GM18526 (cell line): ENCODE data around the gene SAFB2.

Experiments used
- POLR2A ChIP-seq: IDR thresholded peaks from 3 replicates; pipeline ENCODE4 v1.6.1; 2011; ENCODE audit not compliant: insufficient read length; ENCODE audit errors: extremely low read depth

Gene SAFB2

DNA sequence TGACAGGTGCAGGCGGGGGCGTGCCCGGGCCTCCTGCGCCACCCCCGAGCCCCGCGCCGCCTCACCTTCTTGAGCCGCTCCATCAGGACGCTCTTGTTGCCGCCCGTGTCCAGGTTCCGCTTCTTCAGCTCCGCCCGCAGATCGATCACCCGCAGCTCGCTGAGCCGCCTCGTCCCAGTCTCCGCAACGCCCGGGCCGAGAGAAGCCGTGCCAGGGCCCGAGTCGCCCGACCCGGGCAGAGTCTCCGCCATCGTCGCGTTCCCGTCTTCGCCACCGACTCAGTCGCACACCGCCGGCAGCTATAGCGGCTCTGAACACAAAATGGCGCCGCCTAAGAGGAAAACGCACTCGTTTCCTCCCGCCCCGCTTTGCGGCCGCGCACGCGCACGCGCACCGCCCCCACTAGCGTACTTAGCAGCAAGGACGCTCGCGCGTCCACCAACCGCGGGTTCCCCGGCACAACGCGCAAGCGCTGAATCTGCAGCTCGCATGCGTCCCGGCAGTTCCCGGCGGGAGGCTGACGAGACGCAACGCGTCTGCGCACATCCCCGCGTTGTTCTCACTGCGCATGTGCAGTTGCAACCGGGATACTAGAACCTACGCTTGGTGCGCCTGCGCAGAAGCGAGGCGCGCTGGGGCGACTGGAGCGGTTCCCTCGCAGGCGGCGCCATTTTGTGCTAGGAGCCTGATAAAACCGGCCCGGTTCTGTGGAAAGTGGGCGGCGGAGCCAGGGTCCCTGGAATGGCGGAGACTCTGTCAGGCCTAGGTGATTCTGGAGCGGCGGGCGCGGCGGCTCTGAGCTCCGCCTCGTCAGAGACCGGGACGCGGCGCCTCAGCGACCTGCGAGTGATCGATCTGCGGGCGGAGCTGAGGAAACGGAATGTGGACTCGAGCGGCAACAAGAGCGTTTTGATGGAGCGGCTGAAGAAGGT is at the start of gene SAFB2, which contains the start of gene SAFB:
SAFB2 (minus strand) TSS at position 312 of the 932 bp plus-strand sequence; CDS start at position 251, 61 bp downstream.
SAFB (plus strand) TSS at position 619 of the 932 bp plus-strand sequence; CDS start at position 742, 123 bp downstream.
- TF ChIP-seq POLR2A, result peak; percentile 92

DNA sequence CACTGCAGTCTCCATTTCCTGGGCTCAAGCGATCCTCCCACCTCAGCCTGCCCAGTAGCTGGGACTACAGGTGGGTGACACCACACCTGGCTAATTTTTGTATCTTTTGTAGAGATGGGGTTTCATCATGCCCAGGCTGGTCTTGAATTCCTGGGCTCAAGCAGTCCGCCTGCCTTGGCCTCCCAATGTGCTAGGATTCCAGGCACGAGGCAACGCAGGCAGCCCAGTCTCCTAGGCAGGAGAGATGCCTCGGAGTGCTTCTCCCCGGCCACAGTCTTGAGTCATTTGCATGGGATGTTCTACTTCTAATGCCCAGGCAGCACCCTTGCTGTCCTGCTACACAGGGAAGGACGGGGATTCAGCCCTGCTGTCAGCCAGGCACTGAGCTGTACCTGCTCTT is 49.0 kb upstream of the SAFB2 start:
- TF ChIP-seq POLR2A, result no peak

GRCh38 chr19:5669212-5669611 is 46.6 kb upstream of the SAFB2 start:
- peak; percentile 7 for TF ChIP-seq POLR2A

DNA sequence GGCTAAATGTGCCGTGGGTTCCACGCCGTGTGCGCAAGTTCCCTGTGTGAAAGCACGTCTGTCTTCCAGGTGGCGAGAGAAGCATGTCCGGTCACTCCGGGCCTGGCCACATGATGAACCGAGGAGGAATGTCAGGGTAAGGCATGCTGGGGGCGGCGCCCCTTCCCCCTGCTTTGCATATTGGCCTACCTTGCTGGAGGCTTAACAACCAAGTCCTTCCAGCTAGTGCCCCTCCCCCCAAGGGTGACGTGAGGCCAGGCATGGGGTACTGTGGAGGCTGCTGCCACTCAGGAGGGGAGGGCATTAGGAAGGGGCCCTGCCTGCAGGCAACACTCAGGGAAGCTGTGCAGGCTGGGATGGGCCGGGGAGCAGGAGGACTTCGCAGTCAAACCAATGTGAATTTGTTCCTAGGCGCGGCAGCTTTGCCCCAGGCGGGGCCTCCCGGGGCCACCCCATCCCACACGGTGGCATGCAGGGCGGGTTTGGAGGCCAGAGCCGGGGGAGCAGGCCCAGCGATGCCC is 45.2 kb upstream of the SAFB2 start:
- no peak for TF ChIP-seq POLR2A

- no peak for TF ChIP-seq POLR2A
Observed at GRCh38 chr19:5666921-5667610, 44.5 kb upstream of the SAFB2 start.

DNA sequence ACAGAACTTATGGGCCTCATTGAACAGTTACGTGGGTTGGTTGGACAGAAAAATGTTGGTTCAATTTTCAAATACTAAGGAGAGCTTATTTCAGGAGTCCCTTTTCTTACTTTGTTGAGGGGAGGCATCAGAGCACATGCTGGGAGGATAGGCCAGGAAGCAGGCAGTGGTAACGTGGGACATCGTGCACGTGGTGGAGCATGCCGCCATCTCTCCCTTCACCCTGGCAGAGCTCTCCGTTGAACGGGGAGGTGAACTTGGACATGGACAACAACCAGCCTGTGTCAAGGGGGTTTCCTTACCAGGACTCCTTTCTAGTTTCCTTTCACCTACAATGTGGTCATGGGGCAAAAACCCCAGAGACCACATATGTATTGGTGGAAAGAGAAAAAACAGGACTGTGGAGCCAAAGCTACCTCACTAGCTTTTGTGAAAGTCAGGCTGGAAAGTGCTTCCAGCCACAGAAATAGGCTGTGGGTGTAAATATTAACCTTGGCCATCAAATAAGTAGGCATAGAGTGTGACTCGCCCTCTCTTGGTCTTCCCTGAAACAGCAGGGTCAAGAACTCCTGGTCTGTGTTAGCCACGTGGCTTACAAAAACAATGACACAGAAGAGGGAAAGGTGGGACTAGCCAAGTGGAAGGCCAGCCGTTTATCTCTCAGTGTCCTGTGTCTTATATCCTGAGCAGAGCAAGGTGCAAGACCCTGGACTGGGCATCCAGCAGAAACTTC is 43.4 kb upstream of the SAFB2 start:
- TF ChIP-seq POLR2A, result no peak

- TF ChIP-seq POLR2A, result no peak
Observed at GRCh38 chr19:5664515-5664914, 41.9 kb upstream of the SAFB2 start.

DNA sequence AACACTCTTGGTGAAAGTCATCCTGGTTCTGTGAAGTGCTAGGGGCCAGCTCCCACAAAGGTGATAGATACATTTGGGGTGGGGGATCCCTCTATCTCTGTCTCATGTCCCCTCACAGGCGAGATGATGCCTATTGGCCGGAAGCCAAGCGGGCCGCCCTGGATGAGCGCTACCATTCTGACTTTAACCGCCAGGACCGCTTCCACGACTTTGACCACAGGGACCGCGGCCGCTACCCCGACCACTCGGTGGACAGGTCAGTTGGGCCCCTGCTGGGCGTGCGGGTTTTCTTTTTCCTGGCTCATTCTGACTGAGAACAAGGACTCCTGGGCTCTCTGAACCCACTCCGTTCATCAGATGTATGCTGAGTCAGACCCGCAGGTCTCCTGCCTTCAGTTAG is 41.3 kb upstream of the SAFB2 start:
- TF ChIP-seq POLR2A, result no peak

- no peak for TF ChIP-seq POLR2A
Observed at GRCh38 chr19:5661483-5661882, 38.9 kb upstream of the SAFB2 start.

- no peak for TF ChIP-seq POLR2A
Observed at GRCh38 chr19:5655412-5655811, 32.8 kb upstream of the SAFB2 start.

- TF ChIP-seq POLR2A, result no peak
Observed at GRCh38 chr19:5654931-5655330, 32.4 kb upstream of the SAFB2 start.

- TF ChIP-seq POLR2A, result no peak
Observed at GRCh38 chr19:5652261-5652660, 29.7 kb upstream of the SAFB2 start.

DNA sequence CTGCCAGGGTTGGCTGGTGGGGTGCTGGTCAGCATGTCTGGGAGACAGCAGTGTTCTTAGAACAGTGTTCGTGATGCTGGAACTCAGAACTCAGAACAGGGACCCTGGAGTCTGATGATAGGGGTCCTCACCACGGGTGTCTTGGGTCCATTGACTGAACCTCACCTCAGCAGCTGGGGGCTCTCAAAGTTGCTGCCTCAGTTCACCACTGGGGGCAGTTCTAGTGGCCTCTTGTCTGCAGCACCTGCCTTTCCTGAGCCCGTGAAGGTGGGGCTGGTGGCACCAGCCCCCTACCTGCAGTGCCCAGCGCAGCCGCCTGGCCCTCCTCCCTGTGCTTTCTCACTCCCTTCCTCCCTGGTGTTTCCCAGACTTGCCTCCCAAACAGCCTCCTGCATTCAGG is 28.8 kb upstream of the SAFB2 start:
- TF ChIP-seq POLR2A, result no peak

GRCh38 chr19:5648464-5648863 is 25.9 kb upstream of the SAFB2 start:
- no peak for TF ChIP-seq POLR2A

DNA sequence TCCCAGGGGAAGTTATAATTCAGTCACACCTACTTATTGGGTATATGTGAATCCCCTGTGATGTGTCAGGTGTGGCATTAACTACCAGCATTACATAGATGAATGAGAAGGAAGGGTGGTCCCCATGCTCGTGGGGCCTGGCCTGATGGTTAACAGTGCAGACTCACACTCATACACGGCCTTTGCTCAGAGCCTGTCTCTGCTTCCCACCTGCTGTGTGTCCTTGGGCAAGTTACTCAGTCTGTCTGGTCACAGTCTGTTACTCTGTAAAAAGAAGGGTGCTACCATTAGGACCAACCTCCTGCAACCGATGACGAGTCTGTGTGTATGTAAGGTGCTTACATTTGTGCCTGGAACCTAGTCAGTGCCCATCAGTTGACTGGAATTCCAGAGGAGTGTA is 24.1 kb upstream of the SAFB2 start:
- TF ChIP-seq POLR2A, result no peak
